ENCODE results near the gene MRPL19.
"Not testable (repeated sequence)": the region's sequence is repeated elsewhere in the genome, so short reads cannot be mapped to it uniquely, and the experiment has no call there.

The MRPL19 gene

DNA sequence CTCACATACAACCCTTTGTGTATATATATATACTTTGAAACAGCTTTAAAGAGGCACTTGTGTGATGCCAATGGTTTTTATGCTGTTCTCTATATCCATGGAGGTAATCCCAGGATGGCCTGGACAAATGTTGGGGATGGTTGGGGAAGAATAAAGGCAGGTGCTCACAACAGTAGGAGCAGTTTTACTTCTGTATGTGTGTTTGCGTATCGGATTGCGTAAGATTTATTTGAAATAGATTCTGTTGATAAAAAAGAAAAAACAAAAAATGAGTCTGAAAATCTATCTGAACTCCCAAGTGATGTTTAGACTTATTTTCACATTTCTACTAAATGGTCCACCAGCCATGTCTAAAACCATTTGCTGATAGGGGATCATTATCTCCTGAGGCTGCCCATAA lies 29.3 kb downstream of the MRPL19 start:
- H3K4me3 ChIP-seq (replicated peaks in 1 of 2; ENCODE audit: low read depth in 2 of 2, low read length in 2 of 2) = no peak overlapping the region
- TF ChIP-seq, protein P1, sequence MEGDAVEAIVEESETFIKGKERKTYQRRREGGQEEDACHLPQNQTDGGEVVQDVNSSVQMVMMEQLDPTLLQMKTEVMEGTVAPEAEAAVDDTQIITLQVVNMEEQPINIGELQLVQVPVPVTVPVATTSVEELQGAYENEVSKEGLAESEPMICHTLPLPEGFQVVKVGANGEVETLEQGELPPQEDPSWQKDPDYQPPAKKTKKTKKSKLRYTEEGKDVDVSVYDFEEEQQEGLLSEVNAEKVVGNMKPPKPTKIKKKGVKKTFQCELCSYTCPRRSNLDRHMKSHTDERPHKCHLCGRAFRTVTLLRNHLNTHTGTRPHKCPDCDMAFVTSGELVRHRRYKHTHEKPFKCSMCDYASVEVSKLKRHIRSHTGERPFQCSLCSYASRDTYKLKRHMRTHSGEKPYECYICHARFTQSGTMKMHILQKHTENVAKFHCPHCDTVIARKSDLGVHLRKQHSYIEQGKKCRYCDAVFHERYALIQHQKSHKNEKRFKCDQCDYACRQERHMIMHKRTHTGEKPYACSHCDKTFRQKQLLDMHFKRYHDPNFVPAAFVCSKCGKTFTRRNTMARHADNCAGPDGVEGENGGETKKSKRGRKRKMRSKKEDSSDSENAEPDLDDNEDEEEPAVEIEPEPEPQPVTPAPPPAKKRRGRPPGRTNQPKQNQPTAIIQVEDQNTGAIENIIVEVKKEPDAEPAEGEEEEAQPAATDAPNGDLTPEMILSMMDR (IDR thresholded peaks at IDR 0.05; ENCODE audit: low read depth, low read length) = no peak
- DNase-seq (ENCODE audit: low read depth in 2 of 2) = no peak

DNA sequence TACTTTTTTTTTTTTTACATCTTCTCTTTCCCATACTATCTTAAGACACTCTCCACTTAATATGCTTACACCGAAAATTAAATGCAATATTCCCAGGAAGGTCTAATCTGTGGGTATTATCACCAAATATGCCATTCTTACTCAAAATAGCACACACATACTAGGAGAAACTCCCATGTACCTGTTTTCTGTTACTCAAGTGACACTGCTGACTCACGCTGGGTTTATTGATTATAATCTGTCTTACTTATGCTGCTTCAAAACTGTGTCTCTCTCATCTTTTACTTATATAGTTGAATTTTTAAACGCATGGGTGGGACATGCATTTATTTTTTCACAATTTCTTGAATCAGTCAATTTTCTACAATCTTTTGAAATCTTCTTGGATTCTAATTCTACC lies 29.9 kb downstream of the MRPL19 start:
- TF ChIP-seq, protein P1 (IDR thresholded peaks at IDR 0.05; ENCODE audit: low read depth, low read length) = no peak
- DNase-seq (ENCODE audit: low read depth in 2 of 2) = no peak
- no peak overlapping the region for H3K4me3 ChIP-seq (replicated peaks in 1 of 2; ENCODE audit: low read depth in 2 of 2, low read length in 2 of 2)

DNA sequence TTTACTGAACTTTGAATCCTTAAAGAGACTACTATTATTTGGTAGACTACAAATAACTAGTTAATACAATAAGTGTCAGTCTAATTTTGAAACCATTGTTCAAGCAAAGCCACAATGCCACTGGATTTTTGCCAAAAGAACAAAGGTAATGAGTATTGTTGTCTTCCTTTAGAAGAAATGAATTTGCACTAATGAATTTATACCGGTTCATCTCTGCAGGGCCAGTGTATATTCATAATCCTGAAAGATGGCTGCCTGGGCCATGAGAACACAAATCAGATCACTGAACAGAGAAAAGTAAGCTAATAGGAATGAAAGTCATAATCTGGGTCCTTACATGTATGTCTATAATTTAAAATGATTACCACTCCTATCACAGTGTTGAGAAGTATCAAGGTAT lies 33.0 kb downstream of the MRPL19 start:
- H3K4me3 ChIP-seq (replicated peaks in 1 of 2; ENCODE audit: low read depth in 2 of 2, low read length in 2 of 2) = no peak overlapping the region
- TF ChIP-seq, protein P1 (IDR thresholded peaks at IDR 0.05; ENCODE audit: low read depth, low read length) = no peak
- no peak for DNase-seq (ENCODE audit: low read depth in 2 of 2)

DNA sequence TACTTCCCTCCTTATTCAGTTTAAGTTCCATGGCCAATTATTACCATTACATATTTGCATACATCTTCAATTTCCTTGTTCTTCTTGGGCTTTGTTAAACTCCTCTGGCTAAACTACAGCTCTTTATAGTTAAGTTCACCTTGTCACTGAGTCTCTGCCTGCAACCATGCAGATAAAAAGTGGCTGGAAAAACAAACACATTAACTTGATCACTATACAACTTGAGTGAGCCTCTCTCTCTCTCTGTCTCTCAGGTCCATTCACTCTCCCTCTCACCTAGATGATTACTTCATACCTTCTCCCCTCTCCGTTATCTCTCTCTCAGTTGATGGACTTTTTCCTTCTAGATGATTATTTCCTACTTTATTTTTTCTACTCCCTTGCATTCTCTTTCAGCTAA lies 33.8 kb downstream of the MRPL19 start:
- TF ChIP-seq, protein P1 (IDR thresholded peaks at IDR 0.05; ENCODE audit: low read depth, low read length) = no peak
- H3K4me3 ChIP-seq (replicated peaks in 1 of 2; ENCODE audit: low read depth in 2 of 2, low read length in 2 of 2) = no peak overlapping the region
- no peak for DNase-seq (ENCODE audit: low read depth in 2 of 2)

DNA sequence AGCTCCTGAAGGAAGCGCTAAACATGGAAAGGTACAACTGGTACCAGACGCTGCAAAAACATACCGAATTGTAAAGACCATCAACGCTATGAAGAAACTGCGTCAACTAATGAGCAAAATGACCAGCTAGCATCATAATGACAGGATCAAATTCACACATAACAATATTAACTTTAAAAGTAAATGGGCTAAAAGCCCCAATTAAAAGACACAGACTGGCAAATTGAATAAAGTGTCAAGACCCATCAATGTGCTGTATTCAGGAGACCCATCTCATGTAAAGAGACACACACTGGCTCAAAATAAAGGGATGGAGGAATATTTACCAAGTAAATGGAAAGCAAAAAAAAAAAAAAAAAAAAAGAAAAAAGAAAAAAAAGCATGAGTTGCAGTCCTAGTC lies 36.8 kb downstream of the MRPL19 start:
- DNase-seq (ENCODE audit: low read depth in 2 of 2); H3K4me3 ChIP-seq (replicated peaks in 1 of 2; ENCODE audit: low read depth in 2 of 2, low read length in 2 of 2): not testable (repeated sequence)

DNA sequence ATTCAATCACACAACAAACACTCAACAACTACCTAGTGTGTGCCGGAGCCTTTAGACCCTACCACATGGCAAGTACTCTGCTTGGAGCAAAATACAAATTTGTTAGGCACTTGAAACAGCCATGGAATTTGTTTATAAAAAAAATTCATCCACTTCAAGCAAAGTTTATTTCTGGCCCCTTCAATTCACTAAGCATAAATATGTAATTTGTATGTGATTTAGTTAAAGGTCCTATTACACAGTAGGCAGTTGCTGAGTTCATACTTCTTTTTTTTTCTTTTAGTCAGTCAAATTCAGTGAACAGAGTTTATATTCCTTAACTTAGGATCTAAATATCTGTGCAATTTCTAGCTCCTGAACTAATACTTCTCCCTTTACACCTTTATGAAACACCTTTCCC lies 41.6 kb downstream of the MRPL19 start:
- DNase-seq (ENCODE audit: low read depth in 2 of 2) = no peak
- TF ChIP-seq, protein P1 (IDR thresholded peaks at IDR 0.05; ENCODE audit: low read depth, low read length) = no peak
- H3K4me3 ChIP-seq (replicated peaks in 1 of 2; ENCODE audit: low read depth in 2 of 2, low read length in 2 of 2) = no peak overlapping the region

DNA sequence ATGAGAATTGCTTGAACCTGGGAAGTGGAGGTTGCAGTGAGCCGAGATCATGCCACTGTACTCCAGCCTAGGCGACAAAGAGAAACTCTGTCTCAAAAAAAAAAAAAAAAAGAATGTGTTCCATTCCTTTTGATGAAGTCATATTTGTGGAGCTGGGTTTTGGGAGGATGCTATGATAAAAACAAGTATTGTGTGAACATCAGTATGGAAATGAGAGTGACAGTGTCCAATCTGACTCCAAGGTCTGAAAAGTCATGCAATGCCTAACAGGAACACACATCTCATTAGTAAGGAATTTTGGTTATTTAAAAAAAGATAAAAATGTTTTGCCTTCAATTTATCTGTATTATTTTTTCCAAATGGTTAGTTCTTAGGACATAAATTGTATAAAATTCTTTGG lies 52.3 kb downstream of the MRPL19 start:
- TF ChIP-seq, protein P1 (IDR thresholded peaks at IDR 0.05; ENCODE audit: low read depth, low read length) = no peak
- no peak overlapping the region for H3K4me3 ChIP-seq (replicated peaks in 1 of 2; ENCODE audit: low read depth in 2 of 2, low read length in 2 of 2)
- DNase-seq (ENCODE audit: low read depth in 2 of 2) = peak in 1 of 2 donors; percentile 72

All from cardiac fibroblast (primary cell).